Trophoblast cell (in vitro differentiated cells and primary cell): Measurements from ENCODE around the gene TBR1.
A peak's percentile ranks its signal among the peaks of the same experiment; 100 is the strongest.

Experiments
- DNase-seq, 2 donors: peaks; one replicate each; pipeline ENCODE4 v3.0.0-alpha.2; 2016
- H2AFZ ChIP-seq: 2 replicates; pipeline ENCODE4 v1.6.1; 2013; ENCODE audit warnings: low read length, moderate library complexity, mild to moderate bottlenecking; ENCODE audit not compliant: insufficient read depth, poor library complexity
- H2AK5ac ChIP-seq: 2 replicates; pipeline ENCODE4 v1.6.1; 2013; ENCODE audit warnings: mild to moderate bottlenecking, low read length
- H2BK120ac ChIP-seq: 2 replicates; pipeline ENCODE4 v1.6.1; 2013; ENCODE audit warnings: low read length, mild to moderate bottlenecking, moderate library complexity; ENCODE audit not compliant: insufficient read depth, poor library complexity
- H2BK12ac ChIP-seq: 2 replicates; pipeline ENCODE4 v1.6.1; 2013; ENCODE audit warnings: mild to moderate bottlenecking, low read length, moderate library complexity
- H2BK5ac ChIP-seq: 2 replicates; pipeline ENCODE4 v1.6.1; 2013; ENCODE audit warnings: low read length, low read depth, moderate library complexity, mild to moderate bottlenecking; ENCODE audit not compliant: poor library complexity
- H3K14ac ChIP-seq: 2 replicates; pipeline ENCODE4 v1.6.1; 2013; ENCODE audit warnings: mild to moderate bottlenecking, low read length
- H3K18ac ChIP-seq: 2 replicates; pipeline ENCODE4 v1.6.1; 2013; ENCODE audit warnings: mild to moderate bottlenecking, low read length
- H3K23ac ChIP-seq: 2 replicates; pipeline ENCODE4 v1.6.1; 2013; ENCODE audit warnings: low read length
- H3K27ac ChIP-seq: 2 replicates; pipeline ENCODE4 v1.5.1; 2013; ENCODE audit warnings: low read depth, mild to moderate bottlenecking, inconsistent platforms, low read length, moderate library complexity
- H3K27me3 ChIP-seq: 2 replicates; pipeline ENCODE4 v1.6.1; 2013; ENCODE audit warnings: inconsistent platforms, mild to moderate bottlenecking, low read length, moderate library complexity; ENCODE audit not compliant: insufficient read depth
- H3K36me3 ChIP-seq, 2 experiments: 1 replicate in 1 of 2; 2 replicates in 1 of 2; pipeline ENCODE4 v1.6.1; 2013; ENCODE audit warnings: low read length in 2 of 2, mild to moderate bottlenecking in 2 of 2, moderate library complexity in 1 of 2; ENCODE audit not compliant: insufficient read depth in 2 of 2, control insufficient read depth in 1 of 2
- H3K4ac ChIP-seq: 2 replicates; pipeline ENCODE4 v1.6.1; 2013; ENCODE audit warnings: low read depth, mild to moderate bottlenecking, low read length, moderate library complexity
- H3K4me1 ChIP-seq, 2 experiments: 1 replicate in 1 of 2; 2 replicates in 1 of 2; pipeline ENCODE4 v1.6.1; 2013; ENCODE audit warnings: low read length in 2 of 2, mild to moderate bottlenecking in 2 of 2, moderate library complexity in 1 of 2; ENCODE audit not compliant: insufficient read depth in 2 of 2, control insufficient read depth in 1 of 2
- H3K4me2 ChIP-seq: 2 replicates; pipeline ENCODE4 v1.6.1; 2013; ENCODE audit warnings: inconsistent platforms, mild to moderate bottlenecking, low read length, moderate library complexity
- H3K4me3 ChIP-seq: 2 replicates; pipeline ENCODE4 v1.5.1; 2013; ENCODE audit warnings: mild to moderate bottlenecking, low read depth, low read length, inconsistent platforms
- H3K79me1 ChIP-seq: one replicate; pipeline ENCODE4 v1.6.1; 2013; ENCODE audit warnings: low read length
- H3K79me2 ChIP-seq: 2 replicates; pipeline ENCODE4 v1.6.1; 2013; ENCODE audit warnings: low read length, mild to moderate bottlenecking; ENCODE audit not compliant: control insufficient read depth, insufficient read depth, poor library complexity
- H3K9ac ChIP-seq: 2 replicates; pipeline ENCODE4 v1.6.1; 2013; ENCODE audit warnings: mild to moderate bottlenecking, low read length
- H3K9me3 ChIP-seq: 2 replicates; pipeline ENCODE4 v1.6.1; 2013; ENCODE audit warnings: low read depth, mild to moderate bottlenecking, control low read depth, inconsistent platforms, low read length; ENCODE audit not compliant: insufficient read depth
- H4K12ac ChIP-seq: 2 replicates; pipeline ENCODE4 v1.6.1; 2013; ENCODE audit warnings: low read depth, mild to moderate bottlenecking, low read length, moderate library complexity
- H4K8ac ChIP-seq: 2 replicates; pipeline ENCODE4 v1.6.1; 2013; ENCODE audit warnings: low read depth, mild to moderate bottlenecking, low read length, moderate library complexity
- H4K91ac ChIP-seq: one replicate; pipeline ENCODE4 v1.6.1; 2013; ENCODE audit warnings: low read depth, mild to moderate bottlenecking, low read length, moderate library complexity
- WGBS: extraction: QIAGEN DNeasy Blood & Tissue Kit; methylation state at CpG from one replicate; pipeline ENCODE4 v1.1.7; 2013; ENCODE audit warnings: missing lambda C conversion rate; ENCODE audit not compliant: insufficient read length, insufficient coverage; ENCODE audit errors: extremely low coverage; 5-methylcytosine and 5-hydroxymethylcytosine counted together

The TBR1 gene

DNA sequence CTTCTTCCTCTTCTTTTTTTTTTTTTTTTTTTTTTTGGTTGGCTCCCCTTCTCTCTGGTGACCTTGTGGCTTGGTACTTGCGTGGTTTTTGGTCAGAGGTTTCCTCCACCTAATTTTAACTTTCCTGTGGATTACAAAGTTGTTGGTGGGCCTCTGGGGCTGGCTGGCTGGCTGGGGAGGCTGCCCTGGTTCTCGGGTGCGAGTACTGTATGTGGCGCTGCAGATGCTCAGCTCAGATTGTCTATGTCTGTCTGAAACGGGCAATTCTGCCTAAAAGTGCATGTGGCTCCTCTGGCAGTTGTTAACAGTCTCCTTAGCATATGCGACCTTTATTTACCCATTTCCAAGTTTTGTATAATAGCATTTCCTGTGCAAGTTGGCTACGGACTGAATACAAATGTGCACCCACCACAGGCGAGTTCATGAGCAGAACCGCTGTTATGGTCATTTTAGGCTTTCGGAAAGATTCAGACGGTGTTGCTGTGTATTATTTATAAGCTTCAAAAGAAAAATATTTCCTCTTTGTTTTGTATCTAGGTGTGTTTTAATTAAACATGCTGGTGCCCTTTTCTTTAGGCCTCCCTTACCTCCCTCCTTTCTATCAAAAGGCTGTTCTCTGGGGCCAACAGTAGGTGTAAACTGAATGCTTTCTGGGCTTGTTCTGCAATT is 4.4 kb downstream of the TBR1 start:
- H2BK120ac ChIP-seq, result no peak overlapping the region
- no peak overlapping the region for H2AK5ac ChIP-seq
- no peak overlapping the region for H3K4me2 ChIP-seq
- H3K9me3 ChIP-seq, result peaks cover 2% of the 10 kb centered on the region
- no peak overlapping the region for H3K27ac ChIP-seq
- H2BK12ac ChIP-seq, result no peak overlapping the region
- no peak overlapping the region for H3K18ac ChIP-seq
- H3K9ac ChIP-seq, result no peak overlapping the region
- no CpG with 5 or more reads among the region's 11 CpGs for WGBS
- no peaks in the 10 kb centered on the region for H3K79me2 ChIP-seq
- H2AFZ ChIP-seq, result no peak overlapping the region
- no peak overlapping the region for H2BK5ac ChIP-seq
- no peak overlapping the region for H3K4me3 ChIP-seq
- H4K12ac ChIP-seq, result no peak overlapping the region
- H4K91ac ChIP-seq, result no peak overlapping the region
- DNase-seq, result no peak
- H4K8ac ChIP-seq, result no peak overlapping the region
- H3K79me1 ChIP-seq, result no peaks in the 10 kb centered on the region
- peaks cover 8 to 9% of the 10 kb centered on the region in 2 experiments for H3K4me1 ChIP-seq
- peaks cover 84% of the 10 kb centered on the region for H3K27me3 ChIP-seq
- H3K14ac ChIP-seq, result no peak overlapping the region
- no peaks in the 10 kb centered on the region for H3K36me3 ChIP-seq
- H3K4ac ChIP-seq, result no peak overlapping the region
- H3K23ac ChIP-seq, result no peak overlapping the region

DNA sequence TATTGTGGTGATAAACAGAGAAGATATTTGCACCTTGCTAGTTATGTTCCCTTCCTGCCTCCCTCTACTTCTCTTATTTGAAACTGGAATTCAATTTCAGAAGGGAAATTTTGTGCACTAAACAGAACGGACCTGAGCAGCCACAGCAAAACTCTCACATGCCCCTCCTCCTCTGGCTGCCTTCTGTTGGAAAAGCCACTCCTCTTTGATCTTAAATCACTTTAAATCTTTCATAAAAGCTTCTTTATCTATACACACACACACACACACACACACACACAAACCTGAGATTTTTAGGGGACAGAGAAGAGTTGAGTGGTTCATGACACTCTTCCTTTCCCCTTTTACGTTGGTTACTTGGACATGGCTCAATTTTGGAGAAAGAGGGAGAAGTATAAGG is 5.6 kb downstream of the TBR1 start:
- H3K4ac ChIP-seq, result no peak overlapping the region
- H3K18ac ChIP-seq, result no peak overlapping the region
- no peak overlapping the region for H2AFZ ChIP-seq
- no peak overlapping the region for H3K4me3 ChIP-seq
- H3K4me2 ChIP-seq, result no peak overlapping the region
- no peak overlapping the region for H2AK5ac ChIP-seq
- H2BK5ac ChIP-seq, result no peak overlapping the region
- no peaks in the 10 kb centered on the region for H3K79me1 ChIP-seq
- H3K36me3 ChIP-seq, result no peaks in the 10 kb centered on the region
- no peaks in the 10 kb centered on the region for H3K9me3 ChIP-seq
- peaks cover 8 to 9% of the 10 kb centered on the region in 2 experiments for H3K4me1 ChIP-seq
- no peak overlapping the region for H4K91ac ChIP-seq
- H3K9ac ChIP-seq, result no peak overlapping the region
- H3K27ac ChIP-seq, result no peak overlapping the region
- DNase-seq, result no peak
- no peak overlapping the region for H2BK12ac ChIP-seq
- H3K14ac ChIP-seq, result no peak overlapping the region
- no peak overlapping the region for H4K8ac ChIP-seq
- WGBS, result no CpG with 5 or more reads among the region's 2 CpGs
- H3K27me3 ChIP-seq, result peaks cover 79% of the 10 kb centered on the region
- no peak overlapping the region for H2BK120ac ChIP-seq
- H4K12ac ChIP-seq, result no peak overlapping the region
- H3K79me2 ChIP-seq, result no peaks in the 10 kb centered on the region
- no peak overlapping the region for H3K23ac ChIP-seq

DNA sequence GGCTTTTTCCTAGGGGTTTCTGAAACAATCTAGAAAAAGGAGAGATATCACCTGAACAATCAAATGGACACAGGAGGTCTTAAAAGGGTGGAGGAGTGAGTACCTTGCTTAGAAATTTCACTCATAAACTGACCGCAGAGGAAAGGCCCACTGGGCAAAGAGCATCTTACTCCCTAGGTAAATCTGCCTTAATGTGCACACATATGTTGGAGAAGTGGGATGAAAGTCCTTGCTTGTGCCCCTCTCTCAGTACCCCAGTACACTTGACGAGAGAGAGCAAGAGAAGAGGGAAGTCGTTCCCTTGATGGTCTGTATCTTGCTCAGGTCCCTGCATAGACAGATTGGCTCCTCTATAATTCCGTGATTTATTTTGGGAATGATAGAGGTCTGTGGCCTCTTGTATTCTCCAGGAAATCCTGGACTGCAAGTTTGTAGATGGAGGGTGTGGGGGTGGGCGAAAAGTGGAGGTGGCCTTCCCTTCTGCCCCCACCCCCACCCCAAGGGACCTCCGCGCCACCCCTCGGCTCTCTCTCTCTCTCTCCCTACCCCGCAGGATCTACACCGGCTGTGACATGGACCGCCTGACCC is 6.8 kb downstream of the TBR1 start:
- Histone ChIP-seq H3K27me3 (peaks cover 79% of the 10 kb centered on the region), H3K9ac (no peak overlapping the region), H3K36me3 (no peaks in the 10 kb centered on the region), H3K4me2 (peak overlapping the region; percentile 91), H2BK12ac (no peak overlapping the region), H4K8ac (no peak overlapping the region), H2BK120ac (no peak overlapping the region), H3K4me3 (no peak overlapping the region), H3K14ac (no peak overlapping the region), H2AFZ (peak overlapping the region; percentile 72), H3K23ac (no peak overlapping the region), H3K9me3 (no peaks in the 10 kb centered on the region), H3K18ac (no peak overlapping the region), H4K12ac (no peak overlapping the region), H4K91ac (no peak overlapping the region), H3K27ac (no peak overlapping the region), H2BK5ac (no peak overlapping the region), H3K79me1 (no peaks in the 10 kb centered on the region), H3K4me1 (peaks cover 11 to 12% of the 10 kb centered on the region in 2 experiments), H2AK5ac (no peak overlapping the region), H3K4ac (no peak overlapping the region), H3K79me2 (no peaks in the 10 kb centered on the region)
- WGBS, result no CpG with 5 or more reads among the region's 11 CpGs
- no peak for DNase-seq

DNA sequence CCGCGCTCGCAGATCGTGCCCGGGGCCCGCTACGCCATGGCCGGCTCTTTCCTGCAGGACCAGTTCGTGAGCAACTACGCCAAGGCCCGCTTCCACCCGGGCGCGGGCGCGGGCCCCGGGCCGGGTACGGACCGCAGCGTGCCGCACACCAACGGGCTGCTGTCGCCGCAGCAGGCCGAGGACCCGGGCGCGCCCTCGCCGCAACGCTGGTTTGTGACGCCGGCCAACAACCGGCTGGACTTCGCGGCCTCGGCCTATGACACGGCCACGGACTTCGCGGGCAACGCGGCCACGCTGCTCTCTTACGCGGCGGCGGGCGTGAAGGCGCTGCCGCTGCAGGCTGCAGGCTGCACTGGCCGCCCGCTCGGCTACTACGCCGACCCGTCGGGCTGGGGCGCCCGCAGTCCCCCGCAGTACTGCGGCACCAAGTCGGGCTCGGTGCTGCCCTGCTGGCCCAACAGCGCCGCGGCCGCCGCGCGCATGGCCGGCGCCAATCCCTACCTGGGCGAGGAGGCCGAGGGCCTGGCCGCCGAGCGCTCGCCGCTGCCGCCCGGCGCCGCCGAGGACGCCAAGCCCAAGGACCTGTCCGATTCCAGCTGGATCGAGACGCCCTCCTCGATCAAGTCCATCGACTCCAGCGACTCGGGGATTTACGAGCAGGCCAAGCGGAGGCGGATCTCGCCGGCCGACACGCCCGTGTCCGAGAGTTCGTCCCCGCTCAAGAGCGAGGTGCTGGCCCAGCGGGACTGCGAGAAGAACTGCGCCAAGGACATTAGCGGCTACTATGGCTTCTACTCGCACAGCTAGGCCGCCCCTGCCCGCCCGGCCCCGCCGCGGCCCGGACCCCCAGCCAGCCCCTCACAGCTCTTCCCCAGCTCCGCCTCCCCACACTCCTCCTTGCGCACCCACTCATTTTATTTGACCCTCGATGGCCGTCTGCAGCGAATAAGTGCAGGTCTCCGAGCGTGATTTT is 7.6 kb downstream of the TBR1 start:
- H3K14ac ChIP-seq, result no peak overlapping the region
- WGBS, result no CpG with 5 or more reads among the region's 125 CpGs
- H3K4ac ChIP-seq, result no peak overlapping the region
- no peak overlapping the region for H4K12ac ChIP-seq
- H3K4me2 ChIP-seq, result peak overlapping the region; percentile 91
- H3K79me1 ChIP-seq, result no peaks in the 10 kb centered on the region
- DNase-seq, result peak in 1 of 2 donors; percentile 14
- H2AFZ ChIP-seq, result peak overlapping the region; percentile 72
- H3K18ac ChIP-seq, result no peak overlapping the region
- peak overlapping the region; percentile 50 for H3K4me3 ChIP-seq
- peaks cover 11 to 12% of the 10 kb centered on the region in 2 experiments for H3K4me1 ChIP-seq
- peaks cover 76% of the 10 kb centered on the region for H3K27me3 ChIP-seq
- H3K27ac ChIP-seq, result no peak overlapping the region
- no peaks in the 10 kb centered on the region for H3K79me2 ChIP-seq
- no peak overlapping the region for H2BK120ac ChIP-seq
- H3K36me3 ChIP-seq, result no peaks in the 10 kb centered on the region
- no peaks in the 10 kb centered on the region for H3K9me3 ChIP-seq
- no peak overlapping the region for H2BK12ac ChIP-seq
- no peak overlapping the region for H2BK5ac ChIP-seq
- no peak overlapping the region for H4K8ac ChIP-seq
- no peak overlapping the region for H4K91ac ChIP-seq
- no peak overlapping the region for H3K9ac ChIP-seq
- no peak overlapping the region for H2AK5ac ChIP-seq
- H3K23ac ChIP-seq, result no peak overlapping the region
